ENCODE results near the gene HUWE1. TPM values are rescaled to one million over a fixed set of nuclear protein-coding genes. Genes with fewer than 3 reads are reported as not detected.

HUWE1 gene
- total RNA-seq, 2 experiments from 2014 or later, result 116 to 269 TPM

GRCh38 chrX:53666171-53666570, 20.3 kb downstream of the HUWE1 start:
- DNase-seq (ENCODE audit: low spot score), result no peak
- Histone ChIP-seq H4K20me1 (ENCODE audit: insufficient read depth, low read length) (no peaks in the 10 kb centered on the region), H3K4me3 (ENCODE audit: low read depth, low read length, poor library complexity, severe bottlenecking) (no peak overlapping the region), H3K27ac (ENCODE audit: low read depth, low read length, poor library complexity, severe bottlenecking) (no peak overlapping the region), H3K4me2 (ENCODE audit: low read length) (no peak overlapping the region), H3K9me3 (ENCODE audit: low read length) (no peaks in the 10 kb centered on the region), H3K79me2 (ENCODE audit: insufficient read depth, low read depth, low read length) (peaks cover 89% of the 10 kb centered on the region; the same call in 1 of the 2 replicates), H3K4me1 (ENCODE audit: insufficient read depth, low read length, poor library complexity, severe bottlenecking) (no peaks in the 10 kb centered on the region), H3K36me3 (ENCODE audit: insufficient read depth, low read length) (peaks cover 95% of the 10 kb centered on the region), H2AFZ (ENCODE audit: low read length) (no peak overlapping the region), H3K9me2 (ENCODE audit: insufficient read depth, low read length) (no peaks in the 10 kb centered on the region)
- POLR2A ChIA-PET, result interaction anchor here (0.5 kb wide), 1 partner anchor 10 kb away, joined by 4 read pairs; no protein-coding TSS in a partner anchor
- CTCF ChIA-PET (ENCODE audit: unreplicated experiment), result no interaction called here
- no peak for TF ChIP-seq EZH2phosphoT487 (IDR thresholded peaks at IDR 0.05; ENCODE audit: borderline replicate concordance, low read depth, low read length)
- TF ChIP-seq, protein P1, sequence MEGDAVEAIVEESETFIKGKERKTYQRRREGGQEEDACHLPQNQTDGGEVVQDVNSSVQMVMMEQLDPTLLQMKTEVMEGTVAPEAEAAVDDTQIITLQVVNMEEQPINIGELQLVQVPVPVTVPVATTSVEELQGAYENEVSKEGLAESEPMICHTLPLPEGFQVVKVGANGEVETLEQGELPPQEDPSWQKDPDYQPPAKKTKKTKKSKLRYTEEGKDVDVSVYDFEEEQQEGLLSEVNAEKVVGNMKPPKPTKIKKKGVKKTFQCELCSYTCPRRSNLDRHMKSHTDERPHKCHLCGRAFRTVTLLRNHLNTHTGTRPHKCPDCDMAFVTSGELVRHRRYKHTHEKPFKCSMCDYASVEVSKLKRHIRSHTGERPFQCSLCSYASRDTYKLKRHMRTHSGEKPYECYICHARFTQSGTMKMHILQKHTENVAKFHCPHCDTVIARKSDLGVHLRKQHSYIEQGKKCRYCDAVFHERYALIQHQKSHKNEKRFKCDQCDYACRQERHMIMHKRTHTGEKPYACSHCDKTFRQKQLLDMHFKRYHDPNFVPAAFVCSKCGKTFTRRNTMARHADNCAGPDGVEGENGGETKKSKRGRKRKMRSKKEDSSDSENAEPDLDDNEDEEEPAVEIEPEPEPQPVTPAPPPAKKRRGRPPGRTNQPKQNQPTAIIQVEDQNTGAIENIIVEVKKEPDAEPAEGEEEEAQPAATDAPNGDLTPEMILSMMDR (conservative IDR thresholded peaks at IDR 0.05; ENCODE audit: low read length), result no peak
- no TSS peak for BruUV-seq (replicated peaks)
- intact Hi-C loops (cut with micrococcal nuclease; ENCODE audit: unreplicated experiment), result no loop called here

DNA sequence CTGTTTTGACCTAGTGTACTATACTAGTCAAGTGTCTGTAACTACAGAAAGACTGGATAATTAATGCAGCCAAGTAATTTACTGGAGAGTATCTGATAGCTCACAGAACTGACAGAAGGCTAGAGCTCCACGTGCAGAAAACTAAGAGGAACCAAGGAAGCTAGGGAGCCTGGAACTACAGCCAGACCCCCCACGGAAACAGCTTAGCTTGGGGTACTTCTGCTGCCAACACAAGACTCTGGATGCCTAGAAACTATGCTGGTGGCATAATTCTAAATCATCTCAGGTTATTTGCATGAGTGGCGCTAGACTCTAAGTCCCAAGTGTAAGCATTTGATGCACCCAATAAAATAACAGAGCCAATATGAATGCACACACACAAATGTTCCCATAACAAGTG, 26.5 kb downstream of the HUWE1 start:
- ChIA-PET CTCF (ENCODE audit: unreplicated experiment) (no interaction called here), POLR2A (no interaction called here)
- no TSS peak for BruUV-seq (replicated peaks)
- intact Hi-C loops (cut with micrococcal nuclease; ENCODE audit: unreplicated experiment), result no loop called here
- Histone ChIP-seq H3K4me2 (ENCODE audit: low read length) (no peak overlapping the region), H3K79me2 (ENCODE audit: insufficient read depth, low read depth, low read length) (peaks cover 85% of the 10 kb centered on the region), H3K9me2 (ENCODE audit: insufficient read depth, low read length) (no peaks in the 10 kb centered on the region), H3K4me1 (ENCODE audit: insufficient read depth, low read length, poor library complexity, severe bottlenecking) (no peaks in the 10 kb centered on the region), H3K36me3 (ENCODE audit: insufficient read depth, low read length) (peaks cover 81% of the 10 kb centered on the region), H2AFZ (ENCODE audit: low read length) (no peak overlapping the region), H3K4me3 (ENCODE audit: low read depth, low read length, poor library complexity, severe bottlenecking) (no peak overlapping the region), H3K9me3 (ENCODE audit: low read length) (no peaks in the 10 kb centered on the region), H3K27ac (ENCODE audit: low read depth, low read length, poor library complexity, severe bottlenecking) (no peak overlapping the region), H4K20me1 (ENCODE audit: insufficient read depth, low read length) (peaks cover 6% of the 10 kb centered on the region)
- no peak for DNase-seq (ENCODE audit: low spot score)
- no peak for TF ChIP-seq EZH2phosphoT487 (IDR thresholded peaks at IDR 0.05; ENCODE audit: borderline replicate concordance, low read depth, low read length)
- TF ChIP-seq, protein P1 (conservative IDR thresholded peaks at IDR 0.05; ENCODE audit: low read length), result no peak

- Histone ChIP-seq H4K20me1 (ENCODE audit: insufficient read depth, low read length) (peaks cover 12% of the 10 kb centered on the region), H3K4me2 (ENCODE audit: low read length) (no peak overlapping the region), H3K79me2 (ENCODE audit: insufficient read depth, low read depth, low read length) (peaks cover 90% of the 10 kb centered on the region), H3K36me3 (ENCODE audit: insufficient read depth, low read length) (peaks cover 81% of the 10 kb centered on the region), H3K9me3 (ENCODE audit: low read length) (no peaks in the 10 kb centered on the region), H3K4me3 (ENCODE audit: low read depth, low read length, poor library complexity, severe bottlenecking) (no peak overlapping the region), H3K27ac (ENCODE audit: low read depth, low read length, poor library complexity, severe bottlenecking) (no peak overlapping the region), H3K4me1 (ENCODE audit: insufficient read depth, low read length, poor library complexity, severe bottlenecking) (no peaks in the 10 kb centered on the region), H2AFZ (ENCODE audit: low read length) (no peak overlapping the region), H3K9me2 (ENCODE audit: insufficient read depth, low read length) (no peaks in the 10 kb centered on the region)
- no peak for DNase-seq (ENCODE audit: low spot score)
- intact Hi-C loops (cut with micrococcal nuclease; ENCODE audit: unreplicated experiment), result no loop called here
- POLR2A ChIA-PET, result interaction anchor here (0.7 kb wide), 1 partner anchor 41 kb away, joined by 3 read pairs; no protein-coding TSS in a partner anchor
- BruUV-seq (replicated peaks), result no TSS peak
- CTCF ChIA-PET (ENCODE audit: unreplicated experiment), result no interaction called here
- TF ChIP-seq, protein P1 (conservative IDR thresholded peaks at IDR 0.05; ENCODE audit: low read length), result no peak
- TF ChIP-seq EZH2phosphoT487 (IDR thresholded peaks at IDR 0.05; ENCODE audit: borderline replicate concordance, low read depth, low read length), result no peak
Measured at GRCh38 chrX:53659039-53659438, 27.5 kb downstream of the HUWE1 start.
